ENCODE data around the gene ARHGAP27. TPM values are rescaled to one million over a fixed set of nuclear protein-coding genes. Genes with fewer than 3 reads are reported as not detected.

ARHGAP27 gene
- total and polyA plus RNA-seq, 9 of the 15 experiments (the other 6 are each of a cell fraction or from before 2014, with no cell fraction given), result 0.04 to 4.6 (median 2.1) TPM

- TF ChIP-seq HDAC3 (IDR thresholded peaks at IDR 0.05; ENCODE audit: borderline replicate concordance, partially characterized antibody) (no peak), ZNF175 (CRISPR knock-in tag; IDR thresholded peaks at IDR 0.05; ENCODE audit: low read depth) (no peak), FOS (IDR thresholded peaks at IDR 0.05; ENCODE audit: extremely low read depth, insufficient read length) (no peak), POLR2A (conservative IDR thresholded peaks at IDR 0.05) (no peak), EZH2 (IDR thresholded peaks at IDR 0.05; ENCODE audit: borderline replicate concordance, low read depth, low read length) (no peak), NFE2 (IDR thresholded peaks at IDR 0.05; ENCODE audit: low read depth) (no peak), RFX7 (CRISPR knock-in tag; IDR thresholded peaks at IDR 0.05) (no peak), FOXJ2 (tag; IDR thresholded peaks at IDR 0.05) (no peak), E2F4 (CRISPR knock-in tag; IDR thresholded peaks at IDR 0.05; ENCODE audit: low read depth) (no peak), BRD9 (IDR thresholded peaks at IDR 0.05; ENCODE audit: low read depth, partially characterized antibody) (peak; percentile 71), HMG20B (CRISPR knock-in tag; IDR thresholded peaks at IDR 0.05) (no peak)
- TF ChIP-seq, protein P1, sequence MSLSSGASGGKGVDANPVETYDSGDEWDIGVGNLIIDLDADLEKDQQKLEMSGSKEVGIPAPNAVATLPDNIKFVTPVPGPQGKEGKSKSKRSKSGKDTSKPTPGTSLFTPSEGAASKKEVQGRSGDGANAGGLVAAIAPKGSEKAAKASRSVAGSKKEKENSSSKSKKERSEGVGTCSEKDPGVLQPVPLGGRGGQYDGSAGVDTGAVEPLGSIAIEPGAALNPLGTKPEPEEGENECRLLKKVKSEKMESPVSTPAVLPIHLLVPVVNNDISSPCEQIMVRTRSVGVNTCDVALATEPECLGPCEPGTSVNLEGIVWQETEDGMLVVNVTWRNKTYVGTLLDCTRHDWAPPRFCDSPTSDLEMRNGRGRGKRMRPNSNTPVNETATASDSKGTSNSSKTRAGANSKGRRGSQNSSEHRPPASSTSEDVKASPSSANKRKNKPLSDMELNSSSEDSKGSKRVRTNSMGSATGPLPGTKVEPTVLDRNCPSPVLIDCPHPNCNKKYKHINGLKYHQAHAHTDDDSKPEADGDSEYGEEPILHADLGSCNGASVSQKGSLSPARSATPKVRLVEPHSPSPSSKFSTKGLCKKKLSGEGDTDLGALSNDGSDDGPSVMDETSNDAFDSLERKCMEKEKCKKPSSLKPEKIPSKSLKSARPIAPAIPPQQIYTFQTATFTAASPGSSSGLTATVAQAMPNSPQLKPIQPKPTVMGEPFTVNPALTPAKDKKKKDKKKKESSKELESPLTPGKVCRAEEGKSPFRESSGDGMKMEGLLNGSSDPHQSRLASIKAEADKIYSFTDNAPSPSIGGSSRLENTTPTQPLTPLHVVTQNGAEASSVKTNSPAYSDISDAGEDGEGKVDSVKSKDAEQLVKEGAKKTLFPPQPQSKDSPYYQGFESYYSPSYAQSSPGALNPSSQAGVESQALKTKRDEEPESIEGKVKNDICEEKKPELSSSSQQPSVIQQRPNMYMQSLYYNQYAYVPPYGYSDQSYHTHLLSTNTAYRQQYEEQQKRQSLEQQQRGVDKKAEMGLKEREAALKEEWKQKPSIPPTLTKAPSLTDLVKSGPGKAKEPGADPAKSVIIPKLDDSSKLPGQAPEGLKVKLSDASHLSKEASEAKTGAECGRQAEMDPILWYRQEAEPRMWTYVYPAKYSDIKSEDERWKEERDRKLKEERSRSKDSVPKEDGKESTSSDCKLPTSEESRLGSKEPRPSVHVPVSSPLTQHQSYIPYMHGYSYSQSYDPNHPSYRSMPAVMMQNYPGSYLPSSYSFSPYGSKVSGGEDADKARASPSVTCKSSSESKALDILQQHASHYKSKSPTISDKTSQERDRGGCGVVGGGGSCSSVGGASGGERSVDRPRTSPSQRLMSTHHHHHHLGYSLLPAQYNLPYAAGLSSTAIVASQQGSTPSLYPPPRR (CRISPR knock-in tag; IDR thresholded peaks at IDR 0.05; ENCODE audit: borderline replicate concordance), result no peak
- TF ChIP-seq, protein P2, sequence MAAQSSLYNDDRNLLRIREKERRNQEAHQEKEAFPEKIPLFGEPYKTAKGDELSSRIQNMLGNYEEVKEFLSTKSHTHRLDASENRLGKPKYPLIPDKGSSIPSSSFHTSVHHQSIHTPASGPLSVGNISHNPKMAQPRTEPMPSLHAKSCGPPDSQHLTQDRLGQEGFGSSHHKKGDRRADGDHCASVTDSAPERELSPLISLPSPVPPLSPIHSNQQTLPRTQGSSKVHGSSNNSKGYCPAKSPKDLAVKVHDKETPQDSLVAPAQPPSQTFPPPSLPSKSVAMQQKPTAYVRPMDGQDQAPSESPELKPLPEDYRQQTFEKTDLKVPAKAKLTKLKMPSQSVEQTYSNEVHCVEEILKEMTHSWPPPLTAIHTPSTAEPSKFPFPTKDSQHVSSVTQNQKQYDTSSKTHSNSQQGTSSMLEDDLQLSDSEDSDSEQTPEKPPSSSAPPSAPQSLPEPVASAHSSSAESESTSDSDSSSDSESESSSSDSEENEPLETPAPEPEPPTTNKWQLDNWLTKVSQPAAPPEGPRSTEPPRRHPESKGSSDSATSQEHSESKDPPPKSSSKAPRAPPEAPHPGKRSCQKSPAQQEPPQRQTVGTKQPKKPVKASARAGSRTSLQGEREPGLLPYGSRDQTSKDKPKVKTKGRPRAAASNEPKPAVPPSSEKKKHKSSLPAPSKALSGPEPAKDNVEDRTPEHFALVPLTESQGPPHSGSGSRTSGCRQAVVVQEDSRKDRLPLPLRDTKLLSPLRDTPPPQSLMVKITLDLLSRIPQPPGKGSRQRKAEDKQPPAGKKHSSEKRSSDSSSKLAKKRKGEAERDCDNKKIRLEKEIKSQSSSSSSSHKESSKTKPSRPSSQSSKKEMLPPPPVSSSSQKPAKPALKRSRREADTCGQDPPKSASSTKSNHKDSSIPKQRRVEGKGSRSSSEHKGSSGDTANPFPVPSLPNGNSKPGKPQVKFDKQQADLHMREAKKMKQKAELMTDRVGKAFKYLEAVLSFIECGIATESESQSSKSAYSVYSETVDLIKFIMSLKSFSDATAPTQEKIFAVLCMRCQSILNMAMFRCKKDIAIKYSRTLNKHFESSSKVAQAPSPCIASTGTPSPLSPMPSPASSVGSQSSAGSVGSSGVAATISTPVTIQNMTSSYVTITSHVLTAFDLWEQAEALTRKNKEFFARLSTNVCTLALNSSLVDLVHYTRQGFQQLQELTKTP (IDR thresholded peaks at IDR 0.05; ENCODE audit: low read depth in 1 of 2, partially characterized antibody in 2 of 2), result peak; percentile 35 to 68
- TF ChIP-seq, protein P3, sequence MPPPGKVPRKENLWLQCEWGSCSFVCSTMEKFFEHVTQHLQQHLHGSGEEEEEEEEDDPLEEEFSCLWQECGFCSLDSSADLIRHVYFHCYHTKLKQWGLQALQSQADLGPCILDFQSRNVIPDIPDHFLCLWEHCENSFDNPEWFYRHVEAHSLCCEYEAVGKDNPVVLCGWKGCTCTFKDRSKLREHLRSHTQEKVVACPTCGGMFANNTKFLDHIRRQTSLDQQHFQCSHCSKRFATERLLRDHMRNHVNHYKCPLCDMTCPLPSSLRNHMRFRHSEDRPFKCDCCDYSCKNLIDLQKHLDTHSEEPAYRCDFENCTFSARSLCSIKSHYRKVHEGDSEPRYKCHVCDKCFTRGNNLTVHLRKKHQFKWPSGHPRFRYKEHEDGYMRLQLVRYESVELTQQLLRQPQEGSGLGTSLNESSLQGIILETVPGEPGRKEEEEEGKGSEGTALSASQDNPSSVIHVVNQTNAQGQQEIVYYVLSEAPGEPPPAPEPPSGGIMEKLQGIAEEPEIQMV (tag; conservative IDR thresholded peaks at IDR 0.05; ENCODE audit: low read depth), result no peak
- TF ChIP-seq, protein P4, sequence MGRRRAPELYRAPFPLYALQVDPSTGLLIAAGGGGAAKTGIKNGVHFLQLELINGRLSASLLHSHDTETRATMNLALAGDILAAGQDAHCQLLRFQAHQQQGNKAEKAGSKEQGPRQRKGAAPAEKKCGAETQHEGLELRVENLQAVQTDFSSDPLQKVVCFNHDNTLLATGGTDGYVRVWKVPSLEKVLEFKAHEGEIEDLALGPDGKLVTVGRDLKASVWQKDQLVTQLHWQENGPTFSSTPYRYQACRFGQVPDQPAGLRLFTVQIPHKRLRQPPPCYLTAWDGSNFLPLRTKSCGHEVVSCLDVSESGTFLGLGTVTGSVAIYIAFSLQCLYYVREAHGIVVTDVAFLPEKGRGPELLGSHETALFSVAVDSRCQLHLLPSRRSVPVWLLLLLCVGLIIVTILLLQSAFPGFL (CRISPR knock-in tag; IDR thresholded peaks at IDR 0.05), result no peak
Measured at GRCh38 chr17:45394913-45395568, 37.6 kb downstream of the ARHGAP27 start (continued).
